ENCODE data around the gene TNIP3. TPM values are rescaled to one million over a fixed set of nuclear protein-coding genes. Genes with fewer than 3 reads are reported as not detected.
"Not testable (repeated sequence)": the region's sequence is repeated elsewhere in the genome, so short reads cannot be mapped to it uniquely, and the experiment has no call there.

Gene TNIP3
- polyA plus RNA-seq, 1 donor (not counting 4 experiments of a cell fraction or from before 2014, with no cell fraction given): 0.04 TPM

GRCh38 chr4:121209171-121209570 lies 45.0 kb upstream of the TNIP3 start:
- Histone ChIP-seq H3K79me2 (ENCODE audit: control insufficient read depth, insufficient read depth, low read length) (no peaks in the 10 kb centered on the region), H3K4me3 (ENCODE audit: control insufficient read depth in 2 of 3, extremely low read depth in 1 of 3, insufficient read depth in 2 of 3, low read depth in 1 of 3, low read length in 3 of 3) (no peak overlapping the region), H3K27ac (ENCODE audit: control insufficient read depth, insufficient read depth, low read length) (no peak overlapping the region), H3K36me3 (ENCODE audit: control insufficient read depth in 2 of 2, extremely low read depth in 1 of 2, insufficient read depth in 2 of 2, low read length in 2 of 2) (no peaks in the 10 kb centered on the region), H3K4me2 (ENCODE audit: control insufficient read depth, extremely low read depth, insufficient read depth, low read depth, low read length) (no peak overlapping the region), H2AFZ (ENCODE audit: control insufficient read depth, low read length) (no peak overlapping the region), H3K9me1 (ENCODE audit: control insufficient read depth, extremely low read depth, insufficient read depth, low read length) (no peaks in the 10 kb centered on the region), H4K20me1 (ENCODE audit: control insufficient read depth, extremely low read depth, insufficient read depth, low read length) (no peaks in the 10 kb centered on the region), H3K9ac (ENCODE audit: control insufficient read depth, extremely low read depth, insufficient read depth, low read length) (no peak overlapping the region), H3K27me3 (ENCODE audit: control insufficient read depth, extremely low read depth, insufficient read depth, low read length) (no peaks in the 10 kb centered on the region), H3K4me1 (ENCODE audit: control insufficient read depth, extremely low read depth, insufficient read depth, low read length) (no peaks in the 10 kb centered on the region), H3K9me3 (ENCODE audit: control insufficient read depth, low read depth, low read length) (no peaks in the 10 kb centered on the region)
- dilution Hi-C loops (cut with MboI; ENCODE audit: extremely low pct_ligation_motif_present, low sequenced_read_pairs): no loop called here
- no peak for FAIRE-seq
- DNase-seq (ENCODE audit: low read depth, low spot score): no peak
- TF ChIP-seq EZH2 (IDR thresholded peaks at IDR 0.05; ENCODE audit: low read length) (no peak), CTCF (optimal IDR thresholded peaks at IDR 0.05 in 1 of 3, IDR thresholded peaks at IDR 0.05 in 1 of 3, conservative IDR thresholded peaks at IDR 0.05 in 1 of 3; ENCODE audit: extremely low read depth in 1 of 3, insufficient read depth in 2 of 3, low read length in 3 of 3) (no peak)

GRCh38 chr4:121208244-121209007 lies 44.3 kb upstream of the TNIP3 start:
- no peak overlapping the region for H3K9ac ChIP-seq (ENCODE audit: control insufficient read depth, extremely low read depth, insufficient read depth, low read length)
- dilution Hi-C loops (cut with MboI; ENCODE audit: extremely low pct_ligation_motif_present, low sequenced_read_pairs): no loop called here
- no peak for DNase-seq (ENCODE audit: low read depth, low spot score)
- no peaks in the 10 kb centered on the region for H3K79me2 ChIP-seq (ENCODE audit: control insufficient read depth, insufficient read depth, low read length)
- H3K9me1 ChIP-seq (ENCODE audit: control insufficient read depth, extremely low read depth, insufficient read depth, low read length): no peaks in the 10 kb centered on the region
- H3K9me3 ChIP-seq (ENCODE audit: control insufficient read depth, low read depth, low read length): no peaks in the 10 kb centered on the region
- no peak overlapping the region for H3K27ac ChIP-seq (ENCODE audit: control insufficient read depth, insufficient read depth, low read length)
- no peak for FAIRE-seq
- H3K27me3 ChIP-seq (ENCODE audit: control insufficient read depth, extremely low read depth, insufficient read depth, low read length): no peaks in the 10 kb centered on the region
- H3K4me1 ChIP-seq (ENCODE audit: control insufficient read depth, extremely low read depth, insufficient read depth, low read length): no peaks in the 10 kb centered on the region
- no peaks in the 10 kb centered on the region for H4K20me1 ChIP-seq (ENCODE audit: control insufficient read depth, extremely low read depth, insufficient read depth, low read length)
- H2AFZ ChIP-seq (ENCODE audit: control insufficient read depth, low read length): no peak overlapping the region
- H3K4me3 ChIP-seq (ENCODE audit: control insufficient read depth in 2 of 3, extremely low read depth in 1 of 3, insufficient read depth in 2 of 3, low read depth in 1 of 3, low read length in 3 of 3): no peak overlapping the region
- H3K4me2 ChIP-seq (ENCODE audit: control insufficient read depth, extremely low read depth, insufficient read depth, low read depth, low read length): no peak overlapping the region
- TF ChIP-seq CTCF (optimal IDR thresholded peaks at IDR 0.05 in 1 of 3, IDR thresholded peaks at IDR 0.05 in 1 of 3, conservative IDR thresholded peaks at IDR 0.05 in 1 of 3; ENCODE audit: extremely low read depth in 1 of 3, insufficient read depth in 2 of 3, low read length in 3 of 3) (no peak), EZH2 (IDR thresholded peaks at IDR 0.05; ENCODE audit: low read length) (no peak)
- H3K36me3 ChIP-seq (ENCODE audit: control insufficient read depth in 2 of 2, extremely low read depth in 1 of 2, insufficient read depth in 2 of 2, low read length in 2 of 2): no peaks in the 10 kb centered on the region

GRCh38 chr4:121205777-121206176 lies 41.7 kb upstream of the TNIP3 start:
- H2AFZ ChIP-seq (ENCODE audit: control insufficient read depth, low read length); dilution Hi-C loops (cut with MboI; ENCODE audit: extremely low pct_ligation_motif_present, low sequenced_read_pairs); H3K9me3 ChIP-seq (ENCODE audit: control insufficient read depth, low read depth, low read length); H3K36me3 ChIP-seq (ENCODE audit: control insufficient read depth in 2 of 2, extremely low read depth in 1 of 2, insufficient read depth in 2 of 2, low read length in 2 of 2); H3K79me2 ChIP-seq (ENCODE audit: control insufficient read depth, insufficient read depth, low read length); H3K4me2 ChIP-seq (ENCODE audit: control insufficient read depth, extremely low read depth, insufficient read depth, low read depth, low read length); DNase-seq (ENCODE audit: low read depth, low spot score); H3K9ac ChIP-seq (ENCODE audit: control insufficient read depth, extremely low read depth, insufficient read depth, low read length); FAIRE-seq; H3K4me3 ChIP-seq (ENCODE audit: control insufficient read depth in 2 of 3, extremely low read depth in 1 of 3, insufficient read depth in 2 of 3, low read depth in 1 of 3, low read length in 3 of 3); H3K9me1 ChIP-seq (ENCODE audit: control insufficient read depth, extremely low read depth, insufficient read depth, low read length); H3K4me1 ChIP-seq (ENCODE audit: control insufficient read depth, extremely low read depth, insufficient read depth, low read length); H4K20me1 ChIP-seq (ENCODE audit: control insufficient read depth, extremely low read depth, insufficient read depth, low read length); H3K27me3 ChIP-seq (ENCODE audit: control insufficient read depth, extremely low read depth, insufficient read depth, low read length); H3K27ac ChIP-seq (ENCODE audit: control insufficient read depth, insufficient read depth, low read length): not testable (repeated sequence)

Data from keratinocyte (primary cell).